GM19238 (cell line): ENCODE results near the gene CBX4.

Source experiments
- DNase-seq: peaks from one replicate; pipeline ENCODE4 v3.0.0; 2011; ENCODE audit warnings: low spot score; ENCODE audit not compliant: insufficient read length

Gene CBX4

DNA sequence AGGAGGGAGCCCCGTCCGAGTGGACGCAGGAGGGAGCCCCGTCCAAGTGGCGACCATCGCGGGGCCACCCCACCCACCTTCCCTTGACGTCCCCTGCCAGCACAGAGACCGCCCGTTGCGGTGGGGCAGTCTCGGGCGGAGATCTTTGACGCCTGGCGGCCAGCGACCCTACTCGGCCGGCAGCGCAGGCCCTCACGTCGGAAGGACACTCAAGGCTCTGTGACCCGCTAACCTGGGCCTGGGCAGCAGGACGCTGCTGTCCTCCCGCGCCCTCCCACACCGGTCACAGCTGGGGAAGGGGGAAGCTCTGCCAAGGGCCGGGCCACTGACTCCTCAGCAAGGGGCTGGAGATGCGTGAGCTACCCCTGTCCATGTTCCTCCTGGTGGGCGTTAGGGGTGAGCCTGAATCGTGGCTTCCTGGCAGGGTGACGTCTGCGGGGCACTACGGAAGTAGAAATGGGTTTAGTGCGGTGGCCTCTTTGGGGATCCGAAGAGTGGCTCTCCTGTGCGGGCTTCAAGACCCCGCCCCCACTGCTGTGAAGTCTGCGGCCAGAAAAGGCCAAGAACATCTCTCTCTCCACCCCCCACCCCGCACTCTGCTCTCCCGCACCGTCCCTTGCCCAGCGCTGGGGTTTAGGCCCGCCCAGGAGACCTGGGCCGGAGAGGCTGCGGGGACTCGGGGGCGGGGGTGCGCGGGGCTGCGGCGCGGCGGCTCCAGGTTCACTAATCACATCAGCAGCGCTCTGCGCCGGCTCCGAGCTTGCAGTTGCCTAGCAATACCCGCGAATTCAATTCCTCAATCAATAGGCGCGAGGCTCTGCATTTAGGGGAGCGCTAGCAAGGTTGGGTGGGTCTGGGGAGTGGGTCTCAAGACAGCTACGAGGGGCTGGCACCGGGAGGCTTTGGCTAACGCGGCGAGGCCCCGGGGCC lies 48.2 kb downstream of the CBX4 start:
- DNase-seq, result no peak

DNA sequence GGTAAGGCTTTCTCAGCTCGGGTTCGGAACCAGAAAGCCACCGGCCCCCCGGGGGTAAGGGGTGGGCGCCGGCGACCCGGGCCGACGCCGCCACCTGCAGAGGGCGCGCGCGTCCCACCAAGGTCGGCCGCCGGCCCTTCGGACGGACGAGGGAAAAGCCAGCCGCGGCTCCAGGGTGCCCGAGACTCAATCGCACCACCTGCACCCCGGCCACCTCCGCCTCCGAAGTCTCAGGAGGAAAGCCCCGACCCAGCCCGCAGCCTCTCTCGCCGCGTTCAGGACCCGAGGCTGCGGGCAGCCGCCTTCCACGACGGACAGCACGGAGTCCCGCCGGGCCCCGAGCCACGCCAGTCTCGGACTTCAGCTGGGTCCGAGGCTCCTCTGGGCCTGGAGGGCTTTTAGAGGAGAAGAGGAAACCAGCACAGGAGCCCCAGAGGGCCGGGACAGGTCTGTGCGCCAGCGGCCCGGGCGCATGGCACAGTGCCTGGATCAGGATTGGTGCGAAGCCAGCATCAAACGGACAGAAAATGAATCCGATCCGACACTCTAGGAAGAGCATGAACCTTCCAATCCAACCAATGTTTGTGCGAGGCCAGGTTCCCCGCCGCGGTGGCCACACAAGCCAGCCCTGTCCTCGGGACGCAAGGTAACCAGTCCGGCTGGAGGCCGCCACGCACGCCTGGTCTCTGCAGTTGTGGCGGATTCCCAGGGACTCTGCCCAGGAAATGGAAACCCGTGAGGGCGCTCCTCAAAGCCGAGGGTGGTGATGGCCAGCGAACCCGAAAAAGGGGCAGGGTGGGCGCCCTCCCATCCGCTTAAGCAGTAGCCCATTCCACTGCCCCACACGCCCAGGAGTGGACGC lies 49.1 kb downstream of the CBX4 start:
- peak; percentile 85 for DNase-seq

DNA sequence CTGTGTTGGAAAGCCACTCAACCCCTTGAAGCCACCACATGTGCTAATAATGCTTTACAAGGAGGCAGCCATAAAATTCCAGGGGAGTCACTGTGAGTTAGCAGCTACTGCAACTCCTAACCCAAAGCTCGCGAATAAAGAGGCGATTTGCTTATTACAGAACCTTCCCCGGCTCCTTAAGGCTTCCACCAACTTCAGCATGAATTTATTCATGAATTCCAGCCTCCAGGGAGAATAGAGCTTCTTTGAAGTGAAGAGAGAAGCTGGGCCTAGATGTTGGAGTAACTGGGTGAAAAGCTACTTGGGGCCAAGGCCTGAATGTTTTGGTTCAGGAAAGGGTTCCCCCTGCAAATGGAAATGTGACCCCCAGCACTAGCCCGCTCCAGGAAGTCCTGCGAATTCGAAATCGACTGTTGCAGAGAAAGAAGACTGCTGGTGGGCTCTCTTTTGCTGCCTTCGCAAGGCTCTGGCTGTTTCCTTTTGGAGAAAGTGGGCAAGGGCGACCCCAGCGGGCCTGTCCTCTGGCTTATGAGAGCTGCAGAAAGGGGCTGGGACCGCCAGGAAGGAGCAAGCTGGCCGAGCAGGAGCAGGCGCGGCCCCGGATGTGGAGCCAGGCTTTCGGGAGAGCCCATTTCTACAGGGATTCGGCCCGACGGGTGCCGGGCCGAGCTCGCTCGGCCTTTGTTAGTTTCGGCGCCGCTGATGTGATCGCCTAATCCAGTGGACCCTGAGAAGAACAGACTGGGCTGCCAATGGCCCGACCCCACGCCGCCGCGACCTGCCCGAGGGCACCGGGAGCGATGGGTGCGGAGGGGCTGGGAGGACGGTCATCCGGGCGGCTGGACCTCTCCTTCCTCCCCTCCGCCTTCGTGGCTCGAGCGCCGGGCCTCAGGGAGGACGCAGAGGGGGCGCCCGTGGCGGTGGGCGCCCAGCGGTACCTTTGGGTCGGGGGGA lies 50.0 kb downstream of the CBX4 start:
- no peak for DNase-seq

DNA sequence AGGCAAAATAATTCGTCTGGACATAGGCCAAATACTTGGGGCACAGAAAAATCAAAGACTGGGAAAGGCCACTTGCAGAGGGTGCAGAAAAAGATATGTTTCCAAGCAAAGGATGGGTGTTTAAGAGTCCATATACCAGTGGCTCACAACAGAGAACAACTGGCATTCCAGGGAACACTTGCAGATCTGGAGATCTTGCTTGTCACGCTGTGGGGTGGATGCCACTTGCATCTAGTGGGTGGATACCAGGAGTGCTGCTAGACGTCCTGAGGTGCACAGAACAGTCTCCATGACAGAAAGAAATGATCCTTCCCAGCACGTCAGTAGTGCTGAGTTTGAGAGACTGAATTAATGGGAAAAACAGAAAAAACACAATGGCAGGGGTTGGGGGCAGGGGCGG lies 50.8 kb downstream of the CBX4 start:
- DNase-seq, result no peak

DNA sequence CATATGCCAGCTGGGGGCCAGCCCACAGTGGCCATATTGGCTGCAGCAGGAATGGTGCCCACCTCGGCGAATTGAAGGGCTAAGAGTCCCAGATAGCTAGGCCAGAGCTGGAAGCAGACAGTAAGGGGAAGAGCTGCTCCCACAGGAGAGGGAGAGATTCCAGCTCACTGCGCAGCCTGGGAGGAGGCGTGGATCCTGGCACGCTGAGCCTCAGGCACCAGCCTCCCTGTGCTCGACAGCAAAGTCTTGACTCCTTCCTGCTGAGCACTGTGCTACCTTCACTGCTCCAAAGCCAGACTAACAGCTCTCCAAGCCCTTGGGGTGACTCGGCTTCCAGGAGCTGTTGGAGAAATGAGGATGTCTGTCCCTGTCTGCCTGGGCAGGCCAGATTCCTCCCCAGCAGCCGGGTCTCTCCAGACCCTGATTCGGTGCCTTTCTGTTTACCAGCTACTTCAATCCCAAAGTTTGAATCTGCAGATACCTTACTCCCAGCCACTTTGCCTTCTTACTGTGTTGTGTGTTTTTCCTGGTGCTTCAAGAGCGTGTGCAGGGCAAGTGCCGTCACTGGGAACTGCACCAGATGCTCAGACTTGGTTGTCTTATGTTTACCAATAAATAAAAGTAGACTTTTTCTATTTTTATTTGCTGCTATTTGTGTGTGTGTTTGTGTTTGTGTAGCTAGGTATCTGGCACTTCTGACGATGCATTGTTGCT lies 52.2 kb downstream of the CBX4 start:
- no peak for DNase-seq

DNA sequence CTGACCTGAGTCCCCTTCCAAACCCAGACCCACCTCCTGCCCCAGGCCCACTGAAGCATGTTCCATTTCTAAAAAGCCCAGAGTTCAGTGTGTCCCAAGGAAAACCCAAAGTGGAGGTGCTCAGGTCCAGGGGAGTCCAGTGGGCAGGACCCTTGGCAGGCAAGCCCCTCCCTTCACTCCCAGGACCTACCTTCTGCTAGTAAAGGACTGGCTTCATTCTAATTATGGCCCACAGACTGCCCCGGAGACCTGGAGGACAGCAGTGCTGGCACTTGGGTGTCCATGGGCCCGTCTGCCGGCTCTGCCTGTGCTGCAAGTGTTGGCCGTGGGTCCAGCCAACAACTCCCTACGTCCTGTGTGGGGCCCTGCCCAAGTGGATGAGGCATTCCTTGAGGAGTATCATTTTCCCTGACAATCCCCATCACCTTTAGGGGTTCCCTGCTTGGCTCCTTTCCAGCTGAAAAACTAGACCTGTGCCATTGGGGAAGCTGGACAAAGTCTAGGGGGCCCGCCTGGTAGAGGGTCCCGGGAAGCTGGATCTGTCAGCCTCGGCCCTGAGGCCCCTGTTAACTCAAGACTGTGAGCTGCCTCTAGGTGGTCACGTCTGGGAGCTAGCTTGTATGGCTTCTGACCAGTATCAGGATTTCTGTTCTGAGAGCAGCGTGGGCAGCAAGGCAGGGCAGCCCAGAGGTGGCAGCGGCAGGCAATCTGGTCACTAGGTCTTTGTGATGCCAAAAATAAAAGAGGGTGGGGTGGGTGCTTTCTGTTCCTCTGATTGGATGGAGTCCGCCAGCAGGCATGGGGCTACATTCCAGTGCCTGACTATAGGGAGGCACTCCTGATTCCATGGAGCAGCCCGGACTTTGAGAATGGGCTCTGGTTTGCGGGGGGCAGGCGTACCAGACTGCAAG lies 53.1 kb downstream of the CBX4 start:
- DNase-seq, result no peak

DNA sequence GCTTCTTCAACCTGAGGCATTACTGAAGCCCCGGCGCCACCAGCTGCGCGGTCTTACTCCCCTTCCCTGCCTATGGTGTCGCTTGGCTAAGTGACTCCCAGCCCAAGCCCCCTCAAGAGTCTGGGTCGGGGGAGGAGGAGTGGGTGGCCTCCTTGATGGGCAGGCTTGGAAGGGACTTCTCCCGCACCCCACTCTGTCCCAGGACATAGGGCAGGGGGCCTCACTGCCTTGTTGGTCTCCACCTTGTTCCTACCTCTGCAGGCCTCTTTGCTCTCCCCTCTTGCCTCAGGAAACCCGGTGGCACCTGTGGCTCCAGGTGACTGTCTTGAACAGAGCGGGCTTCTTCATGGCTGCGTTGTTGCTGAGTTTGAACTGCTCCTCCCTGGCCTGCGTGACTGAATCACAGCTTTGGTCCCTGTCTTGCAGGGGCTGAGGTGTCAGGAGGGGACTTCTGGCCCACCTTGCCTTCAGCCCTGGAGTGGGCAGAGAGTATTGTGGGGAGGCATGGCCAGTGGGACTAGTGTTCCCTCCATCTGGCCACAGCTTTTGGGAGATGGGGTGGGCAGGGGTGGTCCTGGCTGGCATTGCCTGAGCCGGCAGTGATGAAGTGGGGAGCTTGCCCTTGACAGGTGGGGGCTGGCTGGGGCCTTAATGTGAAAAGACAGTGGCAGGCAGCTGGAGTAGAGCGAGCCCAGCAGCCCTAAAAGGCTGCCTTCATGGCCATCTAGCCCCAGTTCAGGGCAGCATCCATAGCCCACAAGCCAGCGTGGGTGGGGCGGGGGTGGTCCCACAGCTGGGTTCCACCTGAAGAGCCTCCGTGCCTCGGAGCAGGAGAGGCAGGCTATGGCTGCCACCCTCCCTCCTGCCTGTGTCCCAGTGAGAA lies 54.0 kb downstream of the CBX4 start:
- DNase-seq, result no peak

DNA sequence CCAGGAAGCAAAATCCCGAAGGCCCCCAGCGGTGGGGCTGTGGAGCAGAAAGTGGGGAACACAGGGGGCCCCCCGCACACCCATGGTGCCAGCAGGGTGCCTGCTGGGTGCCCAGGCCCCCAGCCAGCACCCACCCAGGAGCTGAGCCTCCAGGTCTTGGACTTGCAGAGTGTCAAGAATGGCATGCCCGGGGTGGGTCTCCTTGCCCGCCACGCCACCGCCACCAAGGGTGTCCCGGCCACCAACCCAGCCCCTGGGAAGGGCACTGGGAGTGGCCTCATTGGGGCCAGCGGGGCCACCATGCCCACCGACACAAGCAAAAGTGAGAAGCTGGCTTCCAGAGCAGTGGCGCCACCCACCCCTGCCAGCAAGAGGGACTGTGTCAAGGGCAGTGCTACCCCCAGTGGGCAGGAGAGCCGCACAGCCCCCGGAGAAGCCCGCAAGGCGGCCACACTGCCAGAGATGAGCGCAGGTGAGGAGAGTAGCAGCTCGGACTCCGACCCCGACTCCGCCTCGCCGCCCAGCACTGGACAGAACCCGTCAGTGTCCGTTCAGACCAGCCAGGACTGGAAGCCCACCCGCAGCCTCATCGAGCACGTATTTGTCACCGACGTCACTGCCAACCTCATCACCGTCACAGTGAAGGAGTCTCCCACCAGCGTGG lies 54.8 kb downstream of the CBX4 start:
- DNase-seq, result no peak

DNA sequence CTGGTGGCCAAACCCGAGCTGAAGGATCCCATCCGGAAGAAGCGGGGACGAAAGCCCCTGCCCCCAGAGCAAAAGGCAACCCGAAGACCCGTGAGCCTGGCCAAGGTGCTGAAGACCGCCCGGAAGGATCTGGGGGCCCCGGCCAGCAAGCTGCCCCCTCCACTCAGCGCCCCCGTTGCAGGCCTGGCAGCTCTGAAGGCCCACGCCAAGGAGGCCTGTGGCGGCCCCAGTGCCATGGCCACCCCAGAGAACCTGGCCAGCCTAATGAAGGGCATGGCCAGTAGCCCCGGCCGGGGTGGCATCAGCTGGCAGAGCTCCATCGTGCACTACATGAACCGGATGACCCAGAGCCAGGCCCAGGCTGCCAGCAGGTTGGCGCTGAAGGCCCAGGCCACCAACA lies 55.3 kb downstream of the CBX4 start:
- no peak for DNase-seq
